SIG-M5 treated with dmso at 0.1 percent for 504 hours (cell line): Measurements from ENCODE around the gene ZSWIM5.
"Not testable (repeated sequence)": the region's sequence is repeated elsewhere in the genome, so short reads cannot be mapped to it uniquely, and the experiment has no call there.

Experiments
- DNase-seq: peaks from one replicate; lab custom pipeline; 2025; ENCODE audit not compliant: unreplicated experiment; lab: John Stamatoyannopoulos, UW

Gene ZSWIM5

DNA sequence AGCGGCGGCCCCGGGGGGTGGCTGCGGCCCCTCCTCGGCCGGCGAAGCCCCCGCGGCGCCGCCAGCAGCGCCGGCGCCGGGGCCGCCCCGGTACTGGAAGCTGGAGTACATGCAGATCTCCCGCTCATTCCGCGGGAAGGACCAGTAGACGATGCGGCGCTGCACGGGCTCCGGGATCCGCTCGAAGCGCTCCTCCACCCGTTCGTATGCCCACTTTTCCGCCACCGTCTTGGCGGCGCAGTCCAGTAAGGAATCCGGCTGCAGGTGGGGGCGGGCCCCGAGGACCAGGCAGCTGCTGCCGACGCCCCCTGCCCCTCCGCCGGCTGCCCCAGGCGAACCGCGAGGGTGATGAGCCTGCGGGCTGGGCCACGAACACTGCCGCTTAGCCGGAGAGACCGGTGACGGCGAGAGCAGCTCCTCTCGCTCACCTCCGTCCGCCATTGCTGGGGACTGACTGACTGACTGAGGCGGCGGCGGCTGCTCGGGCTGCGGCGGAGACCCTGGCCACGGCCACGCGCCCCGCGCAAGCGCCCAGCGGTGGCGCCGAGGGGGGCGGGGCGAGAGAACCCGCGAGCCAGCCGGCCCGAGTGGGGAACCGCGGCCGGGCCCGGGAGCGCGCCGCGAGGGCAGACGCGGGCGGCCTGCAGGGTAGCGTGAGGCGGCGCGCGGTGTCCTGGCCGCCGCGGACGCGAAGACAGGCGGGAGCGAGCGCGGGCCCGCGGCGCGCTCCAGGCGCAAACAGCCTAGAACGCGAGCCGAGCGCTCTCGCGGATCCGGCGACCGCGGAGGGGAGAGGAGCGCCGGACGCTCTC, at the start of gene ZSWIM5:
Gene ZSWIM5, minus strand, starts transcription at position 696 of the 812 bp plus-strand sequence. Its CDS starts 255 bp downstream, at position 441.
- DNase-seq = peak; percentile 23

DNA sequence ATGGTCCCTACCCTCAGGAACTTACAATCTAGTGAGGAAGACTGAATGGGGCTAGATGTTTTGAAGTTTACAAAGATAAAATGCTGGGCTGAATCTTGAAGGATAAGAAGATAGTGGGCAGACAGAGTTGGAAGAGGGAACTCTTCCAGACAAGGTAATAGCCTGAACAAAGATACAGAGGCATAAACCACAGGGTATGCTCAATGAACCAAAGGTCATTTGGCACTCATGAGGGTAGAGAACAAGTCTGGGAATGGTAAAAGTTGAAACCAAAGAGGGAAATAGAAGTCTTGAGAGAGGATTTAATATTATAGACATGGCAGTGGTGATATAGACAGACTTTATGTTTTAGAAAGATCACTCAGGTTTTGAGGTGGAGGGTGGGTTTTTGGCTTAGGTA, 48.1 kb upstream of the ZSWIM5 start:
- no peak for DNase-seq

DNA sequence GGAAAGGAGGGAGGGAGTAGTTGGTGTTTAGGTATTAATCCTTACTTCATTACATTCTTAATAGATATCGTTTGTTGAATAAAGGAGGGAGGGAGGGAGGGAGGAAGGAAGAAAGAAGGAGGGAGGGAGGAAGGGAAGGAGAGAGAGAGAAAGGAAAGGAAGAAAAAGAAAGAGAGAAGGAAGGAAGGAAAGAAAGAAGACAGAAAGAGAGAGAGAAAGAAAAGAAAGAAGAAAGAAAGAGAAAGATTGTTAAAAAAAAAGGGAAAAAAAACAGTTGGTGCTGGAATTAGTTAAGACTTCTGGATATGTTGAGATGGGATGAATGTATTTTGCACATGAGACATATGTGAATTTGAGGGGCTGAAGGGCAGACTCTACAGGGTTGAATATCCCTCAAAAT, 44.1 kb upstream of the ZSWIM5 start:
- no peak for DNase-seq

DNA sequence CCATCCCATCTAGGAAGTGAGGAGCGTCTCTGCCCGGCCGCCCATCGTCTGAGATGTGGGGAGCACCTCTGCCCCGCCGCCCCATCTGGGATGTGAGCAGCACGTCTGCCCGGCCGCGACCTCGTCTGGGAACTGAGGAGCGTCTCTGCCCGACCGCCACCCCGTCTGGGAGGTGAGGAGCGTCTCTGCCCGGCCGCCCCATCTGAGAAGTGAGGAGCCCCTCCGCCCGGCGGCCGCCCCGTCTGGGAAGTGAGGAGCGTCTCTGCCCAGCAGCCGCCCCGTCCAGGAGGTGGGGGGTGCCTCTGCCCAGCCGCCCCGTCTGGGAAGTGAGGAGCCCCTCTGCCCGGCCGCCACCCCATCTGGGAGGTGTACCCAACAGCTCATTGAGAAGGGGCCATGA, 41.6 kb upstream of the ZSWIM5 start:
- not testable (repeated sequence) for DNase-seq

DNA sequence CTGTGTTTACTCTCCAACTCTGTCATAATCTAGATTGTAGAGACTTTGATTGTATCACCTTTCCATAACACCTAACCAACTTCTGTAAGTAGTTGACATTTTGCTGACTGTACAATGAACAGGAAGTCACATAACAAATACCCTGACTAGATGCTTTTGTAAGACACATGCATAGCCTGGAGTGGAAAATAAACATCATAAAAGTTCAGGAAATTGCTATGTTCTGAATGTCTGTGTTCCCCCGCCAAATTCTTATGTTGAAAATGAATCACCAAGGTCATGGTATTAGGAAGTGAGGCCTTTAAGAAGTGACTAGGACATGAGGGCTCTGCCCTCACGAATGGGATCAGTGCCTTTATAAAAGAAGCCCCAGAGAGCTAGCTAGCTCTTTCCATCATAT, 40.4 kb upstream of the ZSWIM5 start:
- DNase-seq = peak; percentile 16

- DNase-seq = not testable (repeated sequence)
Measured at GRCh38 chr1:45246359-45246758, 40.0 kb upstream of the ZSWIM5 start.

DNA sequence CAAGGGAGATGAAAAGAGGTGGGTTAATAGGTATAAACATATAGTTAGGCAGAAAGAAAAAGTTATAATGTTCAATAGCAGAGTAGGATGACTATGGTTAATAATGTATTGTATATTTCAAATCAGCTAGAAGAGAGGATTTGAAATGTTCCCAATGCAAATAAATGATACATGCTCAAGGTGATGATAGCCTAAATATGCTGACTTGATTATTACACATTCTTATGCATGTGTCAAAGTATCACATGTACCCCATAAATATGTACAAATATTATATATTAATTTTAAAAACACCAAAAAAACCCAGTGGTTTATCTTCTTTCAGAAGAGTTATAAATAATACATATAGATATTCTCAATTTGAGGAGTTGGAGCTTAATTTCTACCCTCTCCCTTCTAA, 38.3 kb upstream of the ZSWIM5 start:
- DNase-seq = no peak

DNA sequence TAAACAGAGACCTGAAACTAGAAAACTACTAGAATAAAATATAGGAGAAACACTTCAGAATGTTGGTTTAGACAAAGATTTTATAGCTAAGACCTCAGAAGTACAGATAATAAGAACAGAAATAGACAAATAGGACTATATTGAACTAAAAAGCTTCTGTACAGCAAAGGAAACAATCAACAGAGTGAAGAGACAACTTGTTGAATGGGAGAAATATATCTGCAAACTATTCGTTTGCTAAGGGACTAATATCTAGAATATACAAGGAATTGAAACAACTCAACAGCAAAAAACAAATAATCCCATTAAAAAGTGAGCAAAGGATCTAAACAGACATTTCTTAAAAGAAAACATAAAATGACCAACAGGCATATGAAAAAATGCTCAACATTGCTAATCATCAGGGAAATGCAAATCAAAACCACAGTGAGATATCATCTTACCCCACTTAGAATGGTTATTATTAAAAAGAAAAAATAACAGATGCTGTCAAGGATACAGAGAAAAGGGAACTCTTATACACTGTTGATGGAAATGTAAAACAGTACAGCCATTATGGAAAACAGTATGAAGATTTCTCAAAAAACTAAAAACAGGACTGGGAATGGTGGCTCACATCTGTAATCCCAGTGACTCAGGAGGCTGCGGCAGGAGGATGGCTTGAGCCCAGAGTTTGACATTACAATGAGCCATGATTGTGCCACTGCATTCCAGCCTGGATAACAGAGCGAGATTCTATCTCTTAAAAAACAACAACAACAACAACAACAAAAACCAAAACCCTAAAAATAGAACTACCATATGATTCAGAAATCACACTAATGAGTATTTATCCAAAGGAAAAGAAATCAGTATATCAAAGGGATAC, 37.3 kb upstream of the ZSWIM5 start:
- no peak for DNase-seq

- no peak for DNase-seq
Measured at GRCh38 chr1:45238846-45239245, 32.4 kb upstream of the ZSWIM5 start.

- no peak for DNase-seq
Measured at GRCh38 chr1:45236136-45236535, 29.7 kb upstream of the ZSWIM5 start.

- DNase-seq = no peak
Measured at GRCh38 chr1:45230537-45230936, 24.1 kb upstream of the ZSWIM5 start.

- DNase-seq = no peak
Measured at GRCh38 chr1:45225598-45225997, 19.2 kb upstream of the ZSWIM5 start.

DNA sequence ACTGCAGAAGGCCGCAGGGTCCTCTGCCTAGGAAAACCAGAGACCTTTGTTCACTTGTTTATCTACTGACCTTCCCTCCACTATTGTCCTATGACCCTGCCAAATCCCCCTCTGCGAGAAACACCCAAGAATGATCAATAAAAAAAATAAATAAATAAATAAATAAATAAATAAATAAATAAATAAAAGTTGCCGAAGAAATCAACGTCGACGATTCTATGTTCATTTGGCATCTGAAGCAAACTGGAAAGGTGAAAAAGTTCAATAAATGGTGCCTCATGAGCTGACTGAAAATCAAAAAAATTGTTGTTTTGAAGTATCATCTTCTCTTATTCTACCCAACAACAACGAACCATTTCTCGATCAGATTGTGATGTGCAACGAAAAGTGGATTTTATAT, 17.3 kb upstream of the ZSWIM5 start:
- DNase-seq = not testable (repeated sequence)

DNA sequence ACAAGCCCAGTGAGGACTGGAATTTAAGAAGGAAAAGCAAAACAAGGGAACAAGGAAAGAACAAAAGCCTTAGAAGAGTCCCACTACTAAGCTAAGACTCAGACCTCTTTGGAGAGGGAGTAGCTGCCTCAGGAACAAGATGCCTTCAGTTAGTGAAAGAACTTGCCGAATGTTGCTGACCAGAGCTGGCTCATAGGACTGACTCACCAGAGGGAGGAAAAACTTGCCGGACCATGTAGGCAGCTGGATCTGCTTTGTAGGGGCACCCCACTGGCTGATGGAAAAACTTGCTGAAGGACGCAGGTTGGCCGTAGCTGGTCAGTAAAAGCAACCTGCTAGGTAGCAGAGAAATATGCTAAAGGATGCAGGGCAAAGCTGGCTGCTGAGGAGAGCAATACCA, 15.3 kb upstream of the ZSWIM5 start:
- DNase-seq = no peak

DNA sequence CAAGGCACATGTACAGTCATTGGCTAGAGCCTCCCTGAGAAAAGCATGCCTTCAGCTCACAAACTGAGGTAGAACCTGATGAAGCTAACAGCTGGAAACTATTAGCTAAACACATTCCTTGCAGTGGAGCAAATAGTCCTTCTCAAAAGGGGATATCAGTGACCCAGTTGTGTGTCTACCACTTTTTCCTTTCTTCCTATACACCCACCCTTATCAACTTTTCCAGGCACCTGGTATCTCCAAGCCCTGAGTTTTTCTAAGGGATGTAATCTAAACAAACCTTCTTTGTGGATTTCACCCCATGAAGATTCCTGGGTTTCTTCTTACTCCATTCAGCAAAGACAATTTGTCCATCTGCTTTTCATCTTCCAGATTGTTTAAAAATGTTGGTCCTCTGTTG, 10.5 kb upstream of the ZSWIM5 start:
- no peak for DNase-seq

GRCh38 chr1:45216200-45216541, 9.8 kb upstream of the ZSWIM5 start:
- no peak for DNase-seq

DNA sequence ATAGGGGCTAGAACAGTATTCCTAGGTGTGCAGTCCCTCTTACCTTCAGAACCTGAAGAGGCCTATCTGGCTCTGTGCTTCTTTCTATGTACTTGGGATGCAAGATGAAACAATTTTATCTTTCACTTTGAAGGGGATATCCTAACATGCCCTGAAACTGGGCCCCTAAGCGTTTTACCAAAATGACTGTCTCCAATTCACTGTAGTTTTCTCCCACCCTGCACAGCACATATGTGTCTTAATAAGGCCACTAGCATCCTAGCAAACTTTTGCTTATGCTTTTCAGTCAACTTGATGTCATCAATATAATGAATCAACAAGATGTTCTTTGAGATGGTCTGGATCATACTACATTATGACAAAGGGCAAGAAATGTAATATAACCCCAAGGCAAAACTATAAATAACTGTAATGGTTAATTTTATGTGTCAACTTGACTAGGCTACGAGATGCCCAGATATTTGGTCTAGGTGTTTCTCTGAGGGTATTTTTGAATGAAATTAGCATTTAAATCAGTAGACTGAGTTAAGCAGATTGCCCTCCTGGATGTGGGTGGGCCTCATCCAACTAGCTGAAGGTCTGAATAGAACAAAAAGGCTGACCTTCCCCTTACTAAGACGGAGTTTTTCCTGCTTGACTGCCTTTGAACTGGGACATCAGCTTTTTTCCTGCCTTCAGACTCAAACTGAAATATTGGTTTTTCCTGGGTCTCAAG, 9.2 kb upstream of the ZSWIM5 start:
- no peak for DNase-seq

DNA sequence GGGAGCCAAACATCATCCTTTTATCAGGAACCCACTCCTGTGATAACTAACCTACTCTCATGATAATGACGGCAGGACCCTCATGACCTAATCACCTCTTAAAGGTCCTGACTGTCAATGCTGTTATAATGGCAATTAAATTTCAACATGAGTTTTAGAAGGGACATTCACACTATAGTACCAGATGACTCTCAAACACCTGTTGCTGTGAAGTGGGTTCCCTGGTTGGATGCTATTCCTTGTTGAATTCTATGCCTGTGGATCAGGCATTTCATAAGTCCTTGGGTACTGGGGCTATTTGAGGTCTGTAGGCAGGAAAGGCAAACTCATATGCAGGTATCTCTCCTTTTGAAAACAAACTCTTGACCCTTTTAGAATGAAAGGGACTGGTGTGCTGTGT, 7.5 kb upstream of the ZSWIM5 start:
- DNase-seq = no peak

DNA sequence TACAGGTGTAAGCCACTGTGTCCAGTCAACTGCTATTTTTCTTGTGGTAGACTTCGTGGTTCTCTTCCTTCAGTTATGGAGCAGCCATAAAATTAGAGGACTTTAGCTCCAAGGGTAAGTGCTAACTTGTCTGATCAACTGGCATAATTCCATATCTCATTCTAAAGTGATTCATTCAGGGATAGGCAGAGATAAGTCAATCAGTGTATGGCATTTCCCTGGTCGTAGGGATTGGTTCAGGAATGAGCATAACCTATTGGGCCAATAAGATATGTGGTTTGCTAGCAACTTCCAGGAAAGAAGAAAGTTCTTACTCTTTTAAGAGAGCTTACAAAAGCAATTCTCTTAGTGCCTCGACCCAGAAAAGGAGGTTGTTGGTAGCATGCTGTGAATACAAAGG, 4.7 kb upstream of the ZSWIM5 start:
- DNase-seq = no peak

- no peak for DNase-seq
Measured at GRCh38 chr1:45206808-45207623, 611 bp upstream of the ZSWIM5 start.
